Gastroesophageal sphincter (tissue), 3 donors: ENCODE data around the gene SDSL.

Experiments used
- EP300 ChIP-seq: sonication (generic); formaldehyde crosslinking; IDR thresholded peaks from one replicate; pipeline ENCODE4 v1.6.1; 2017; ENCODE audit warnings: antibody characterized with exemption, mild to moderate bottlenecking
- POLR2A ChIP-seq, 2 donors: fragments of 450-650 bp; IDR thresholded peaks; one replicate each; pipeline ENCODE4 v1.6.1; 2017; ENCODE audit warnings: antibody characterized with exemption in 2 of 2, mild to moderate bottlenecking in 2 of 2, moderate library complexity in 1 of 2
- TF ChIP-seq, protein P1 (sequence below), 4 experiments: fragments of 200-600 bp in 2 of 4; fragments of 450-650 bp in 2 of 4; sonication (generic) in 1 of 4; IDR thresholded peaks; one replicate each; pipeline ENCODE4 v1.5.1; 2017 to 2019; ENCODE audit warnings: antibody characterized with exemption in 4 of 4, mild to moderate bottlenecking in 2 of 4, moderate library complexity in 2 of 4

DNA sequence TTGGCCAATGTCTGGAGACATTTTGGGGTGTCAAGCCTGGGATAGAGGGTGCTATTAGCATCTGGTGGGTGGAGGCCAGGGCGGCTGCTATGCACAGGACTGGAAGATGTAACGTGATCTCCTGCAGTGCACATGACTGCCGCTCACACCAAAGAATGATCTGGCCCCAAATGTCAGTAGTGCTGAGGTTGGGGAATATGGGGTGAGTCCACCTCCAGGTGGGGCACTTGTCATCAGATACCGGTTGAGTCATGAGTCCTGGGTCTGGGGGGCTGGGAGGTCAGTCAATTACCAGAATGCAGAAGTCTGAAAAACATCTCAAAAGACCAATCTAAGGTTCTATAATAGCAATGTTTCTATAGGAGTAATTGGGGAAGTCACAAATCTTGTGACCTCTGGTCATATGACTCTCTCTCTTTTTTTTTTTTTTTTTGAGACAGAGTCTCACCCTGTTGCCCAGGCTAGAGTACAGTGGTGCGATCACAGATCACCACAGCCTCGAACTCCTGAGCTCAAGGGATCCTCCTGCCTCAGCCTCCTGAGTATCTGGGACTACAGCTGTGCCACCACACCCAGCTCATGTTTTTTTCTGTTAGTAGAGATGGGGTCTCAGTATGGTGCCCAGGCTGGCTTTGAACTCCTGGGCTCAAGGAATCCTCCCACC lies 6.0 kb upstream of the SDSL start:
- TF ChIP-seq EP300 (no peak), POLR2A (IDR thresholded peaks at IDR 0.05) (no peak)
- TF ChIP-seq, protein P1, sequence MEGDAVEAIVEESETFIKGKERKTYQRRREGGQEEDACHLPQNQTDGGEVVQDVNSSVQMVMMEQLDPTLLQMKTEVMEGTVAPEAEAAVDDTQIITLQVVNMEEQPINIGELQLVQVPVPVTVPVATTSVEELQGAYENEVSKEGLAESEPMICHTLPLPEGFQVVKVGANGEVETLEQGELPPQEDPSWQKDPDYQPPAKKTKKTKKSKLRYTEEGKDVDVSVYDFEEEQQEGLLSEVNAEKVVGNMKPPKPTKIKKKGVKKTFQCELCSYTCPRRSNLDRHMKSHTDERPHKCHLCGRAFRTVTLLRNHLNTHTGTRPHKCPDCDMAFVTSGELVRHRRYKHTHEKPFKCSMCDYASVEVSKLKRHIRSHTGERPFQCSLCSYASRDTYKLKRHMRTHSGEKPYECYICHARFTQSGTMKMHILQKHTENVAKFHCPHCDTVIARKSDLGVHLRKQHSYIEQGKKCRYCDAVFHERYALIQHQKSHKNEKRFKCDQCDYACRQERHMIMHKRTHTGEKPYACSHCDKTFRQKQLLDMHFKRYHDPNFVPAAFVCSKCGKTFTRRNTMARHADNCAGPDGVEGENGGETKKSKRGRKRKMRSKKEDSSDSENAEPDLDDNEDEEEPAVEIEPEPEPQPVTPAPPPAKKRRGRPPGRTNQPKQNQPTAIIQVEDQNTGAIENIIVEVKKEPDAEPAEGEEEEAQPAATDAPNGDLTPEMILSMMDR (IDR thresholded peaks at IDR 0.05) = no peak
